ENCODE results near the gene MDFI.

MDFI gene

DNA sequence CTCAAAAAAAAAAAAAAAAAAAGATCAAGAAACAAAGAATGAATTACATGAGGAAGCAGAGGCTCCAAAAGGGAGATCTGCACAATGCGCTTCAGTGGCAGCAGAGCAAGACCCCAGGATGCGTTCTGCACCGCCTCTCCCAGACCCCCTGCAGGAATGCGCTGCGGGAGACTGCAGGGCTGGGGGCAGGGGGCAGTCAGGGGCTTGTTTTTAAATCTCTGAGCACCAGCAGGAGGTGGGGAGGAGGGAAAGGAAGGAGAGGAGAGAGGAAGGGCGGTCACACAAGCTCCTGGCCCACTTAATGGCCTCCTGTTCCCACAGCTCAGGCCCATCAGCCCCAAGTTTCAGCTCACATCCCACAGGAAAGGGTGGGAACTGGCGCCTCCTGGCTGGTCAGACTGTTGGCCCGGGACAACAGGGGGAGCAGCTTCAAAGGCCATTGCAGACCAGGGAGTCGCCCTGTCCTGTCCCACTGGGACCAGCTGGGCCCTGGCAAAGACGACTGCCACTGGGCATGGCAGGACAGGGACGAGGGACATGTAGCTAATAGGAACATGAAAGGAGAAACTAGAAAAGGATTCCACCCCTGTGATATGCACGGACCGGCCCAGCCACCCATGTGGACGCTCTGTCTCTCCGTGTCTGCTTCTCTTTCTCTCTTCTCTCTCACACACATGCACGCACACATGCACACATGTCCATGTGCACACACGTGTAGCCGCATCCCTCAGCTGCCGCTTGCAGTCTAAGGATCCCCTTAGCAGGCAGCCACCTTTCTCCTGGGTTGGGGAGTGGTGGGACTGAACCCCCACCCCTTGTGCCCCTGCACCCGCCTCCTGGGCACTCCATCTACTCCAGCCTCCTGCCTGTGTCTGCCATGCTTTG is 62.4 kb downstream of the MDFI start:
- DNase-seq (ENCODE audit: low read depth in 2 of 2), result no peak
- H3K4me3 ChIP-seq (replicated peaks in 1 of 2; ENCODE audit: low read depth in 2 of 2, low read length in 2 of 2), result no peak overlapping the region
- TF ChIP-seq, protein P1, sequence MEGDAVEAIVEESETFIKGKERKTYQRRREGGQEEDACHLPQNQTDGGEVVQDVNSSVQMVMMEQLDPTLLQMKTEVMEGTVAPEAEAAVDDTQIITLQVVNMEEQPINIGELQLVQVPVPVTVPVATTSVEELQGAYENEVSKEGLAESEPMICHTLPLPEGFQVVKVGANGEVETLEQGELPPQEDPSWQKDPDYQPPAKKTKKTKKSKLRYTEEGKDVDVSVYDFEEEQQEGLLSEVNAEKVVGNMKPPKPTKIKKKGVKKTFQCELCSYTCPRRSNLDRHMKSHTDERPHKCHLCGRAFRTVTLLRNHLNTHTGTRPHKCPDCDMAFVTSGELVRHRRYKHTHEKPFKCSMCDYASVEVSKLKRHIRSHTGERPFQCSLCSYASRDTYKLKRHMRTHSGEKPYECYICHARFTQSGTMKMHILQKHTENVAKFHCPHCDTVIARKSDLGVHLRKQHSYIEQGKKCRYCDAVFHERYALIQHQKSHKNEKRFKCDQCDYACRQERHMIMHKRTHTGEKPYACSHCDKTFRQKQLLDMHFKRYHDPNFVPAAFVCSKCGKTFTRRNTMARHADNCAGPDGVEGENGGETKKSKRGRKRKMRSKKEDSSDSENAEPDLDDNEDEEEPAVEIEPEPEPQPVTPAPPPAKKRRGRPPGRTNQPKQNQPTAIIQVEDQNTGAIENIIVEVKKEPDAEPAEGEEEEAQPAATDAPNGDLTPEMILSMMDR (IDR thresholded peaks at IDR 0.05; ENCODE audit: low read depth, low read length), result no peak

DNA sequence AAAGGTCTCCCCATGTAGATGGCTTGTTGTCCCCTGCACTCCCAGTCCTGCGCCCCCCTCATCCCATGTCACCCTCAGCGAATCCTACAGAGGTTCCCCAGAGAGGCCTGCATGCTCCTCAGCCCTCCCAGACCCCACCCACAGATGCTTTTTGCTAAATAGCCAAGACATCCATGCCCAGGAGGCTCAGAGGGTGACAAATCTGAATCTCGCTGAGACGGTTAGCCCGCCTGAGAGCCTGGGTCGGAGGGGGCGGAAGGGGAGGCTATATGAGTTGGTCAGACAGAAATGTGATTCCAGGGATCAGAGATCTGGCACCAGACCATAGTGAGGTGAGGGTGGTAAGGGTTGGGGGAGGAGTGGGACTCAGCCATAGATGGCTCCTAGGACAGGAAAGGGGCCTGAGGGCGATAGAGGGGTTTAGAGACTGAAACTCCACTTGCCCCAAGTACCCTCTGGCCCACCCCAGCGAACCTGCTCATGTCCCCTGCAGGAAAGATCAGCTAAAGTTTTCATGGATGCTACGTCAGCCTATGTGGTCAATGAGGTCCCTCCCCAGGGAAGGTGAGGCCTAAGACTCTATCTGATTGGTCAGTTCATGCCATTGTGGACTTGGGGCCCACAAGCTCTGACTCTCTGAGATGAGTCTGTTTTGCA is 63.9 kb downstream of the MDFI start:
- TF ChIP-seq, protein P1 (IDR thresholded peaks at IDR 0.05; ENCODE audit: low read depth, low read length), result no peak
- DNase-seq (ENCODE audit: low read depth in 2 of 2), result no peak

DNA sequence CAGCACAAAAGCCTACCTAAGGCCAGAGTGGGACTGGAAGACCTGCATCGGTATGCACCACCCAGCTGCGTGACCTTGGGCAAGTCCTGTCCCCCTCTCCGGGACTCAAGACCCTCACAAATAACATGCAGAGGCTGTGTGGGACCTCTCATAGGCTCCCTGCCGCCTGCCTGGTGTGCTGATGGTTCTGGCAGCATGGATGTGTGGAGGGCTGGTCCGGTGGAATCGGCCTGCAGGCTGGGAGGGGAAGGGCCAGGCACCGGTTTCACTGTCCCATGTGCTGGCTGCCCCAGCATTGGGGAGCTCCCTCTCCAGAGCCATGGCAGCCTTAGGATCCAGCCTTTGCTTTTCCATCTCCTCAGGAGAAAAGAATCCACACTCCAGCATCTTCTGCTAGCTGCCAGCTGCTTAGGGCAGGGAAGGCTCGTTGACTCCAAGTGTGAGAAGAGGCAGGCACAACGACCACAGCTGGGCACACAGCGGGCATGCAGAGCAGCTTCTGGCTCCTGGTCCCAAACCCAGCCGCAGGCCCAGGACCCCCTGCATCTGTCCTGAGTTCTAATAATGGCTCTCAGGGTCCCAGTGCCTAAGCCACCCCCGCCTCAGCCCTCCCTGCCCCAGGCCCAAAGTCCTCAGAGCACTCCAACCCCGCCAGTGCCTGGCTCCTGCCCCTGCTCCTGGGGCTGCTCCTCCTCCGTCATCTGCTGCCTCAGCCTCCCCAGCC is 64.7 kb downstream of the MDFI start:
- H3K4me3 ChIP-seq (replicated peaks in 1 of 2; ENCODE audit: low read depth in 2 of 2, low read length in 2 of 2), result no peak overlapping the region
- TF ChIP-seq, protein P1 (IDR thresholded peaks at IDR 0.05; ENCODE audit: low read depth, low read length), result no peak
- no peak for DNase-seq (ENCODE audit: low read depth in 2 of 2)

More for the DNA sequence above, 63.9 kb downstream of the MDFI start:
- H3K4me3 ChIP-seq (replicated peaks in 1 of 2; ENCODE audit: low read depth in 2 of 2, low read length in 2 of 2), result no peak overlapping the region
